Gastroesophageal sphincter (tissue), 4 donors: ENCODE results near the gene SV2B. TPM values are rescaled to one million over a fixed set of nuclear protein-coding genes. Genes with fewer than 3 reads are reported as not detected.
"Not testable (repeated sequence)": the region's sequence is repeated elsewhere in the genome, so short reads cannot be mapped to it uniquely, and the experiment has no call there.

ENCODE experiments used
- ATAC-seq: fragments of 150-250 bp; one replicate; pipeline ENCODE4 v1.9.1; 2016; ENCODE audit warnings: mild to moderate bottlenecking, moderate library complexity
- H3K27ac ChIP-seq, 4 donors: fragments of 200-600 bp; sonication (generic) in 3 of 4; 1 replicate in 3 of 4; 2 replicates in 1 of 4; pipeline ENCODE4 v1.5.1; 2016 to 2019
- H3K27me3 ChIP-seq: fragments of 200-600 bp; sonication (generic); one replicate; pipeline ENCODE4 v1.5.1; 2019
- H3K36me3 ChIP-seq, 2 donors: fragments of 200-600 bp; sonication (generic); one replicate each; pipeline ENCODE4 v1.5.1; 2019; ENCODE audit warnings: control low read depth in 1 of 2
- H3K4me1 ChIP-seq, 3 donors: fragments of 200-600 bp; sonication (generic); 1 replicate in 2 of 3; 2 replicates in 1 of 3; pipeline ENCODE4 v1.5.1; 2016 to 2019; ENCODE audit warnings: control low read depth in 2 of 3
- H3K4me3 ChIP-seq, 2 donors: fragments of 200-600 bp; sonication (generic); one replicate each; pipeline ENCODE4 v1.5.1; 2019; ENCODE audit warnings: mild to moderate bottlenecking in 1 of 2, moderate library complexity in 1 of 2
- H3K9me3 ChIP-seq, 3 donors: fragments of 200-600 bp; sonication (generic); one replicate each; pipeline ENCODE4 v1.5.1; 2017 to 2019; ENCODE audit warnings: control low read depth in 2 of 3
- CTCF ChIP-seq, 4 experiments: fragments of 200-600 bp in 2 of 4; fragments of 450-650 bp in 2 of 4; sonication (generic) in 1 of 4; IDR thresholded peaks; one replicate each; pipeline ENCODE4 v1.5.1; 2017 to 2019; ENCODE audit warnings: antibody characterized with exemption in 4 of 4, mild to moderate bottlenecking in 2 of 4, moderate library complexity in 2 of 4
- EP300 ChIP-seq: sonication (generic); formaldehyde crosslinking; IDR thresholded peaks from one replicate; pipeline ENCODE4 v1.6.1; 2017; ENCODE audit warnings: antibody characterized with exemption, mild to moderate bottlenecking
- POLR2A ChIP-seq, 2 donors: fragments of 450-650 bp; IDR thresholded peaks; one replicate each; pipeline ENCODE4 v1.6.1; 2017; ENCODE audit warnings: antibody characterized with exemption in 2 of 2, mild to moderate bottlenecking in 2 of 2, moderate library complexity in 1 of 2
- POLR2AphosphoS5 ChIP-seq: sonication (generic); formaldehyde crosslinking; IDR thresholded peaks from one replicate; pipeline ENCODE4 v1.6.1; 2017; ENCODE audit warnings: antibody characterized with exemption
- WGBS, 2 donors: methylation state at CpG; one replicate each; pipeline ENCODE4 v1.1.5; 2018; ENCODE audit warnings: low coverage in 1 of 2; 5-methylcytosine and 5-hydroxymethylcytosine counted together
- total RNA-seq, 4 donors: library from RNA; depleted of rRNA; stranded (reverse); fragments of >200 nt; gene quantifications; one replicate each; pipeline ENCODE4 v1.1.0, GENCODE V29; 2016

Gene SV2B
- total RNA-seq, 4 donors from 2014 or later: 0.16 to 4.1 (median 1.1) TPM

- H3K27me3 ChIP-seq: peaks cover 4% of the 10 kb centered on the region
- no peaks in the 10 kb centered on the region for H3K4me1 ChIP-seq
- no peak overlapping the region for H3K27ac ChIP-seq
- no peaks in the 10 kb centered on the region for H3K36me3 ChIP-seq
- TF ChIP-seq POLR2AphosphoS5 (no peak), EP300 (no peak), POLR2A (IDR thresholded peaks at IDR 0.05) (no peak), CTCF (IDR thresholded peaks at IDR 0.05) (no peak)
- no peaks in the 10 kb centered on the region for H3K9me3 ChIP-seq
- no peak for ATAC-seq
- 36 to 59% methylated on average over 3 of the region's 3 CpGs for WGBS, 2 donors
- H3K4me3 ChIP-seq: no peak overlapping the region
These were observed 235.6 kb downstream of the SV2B start for GRCh38 chr15:91335702-91336101.

- 40 to 46% methylated on average over 3 of the region's 3 CpGs for WGBS, 2 donors
- H3K27me3 ChIP-seq: peaks cover 4% of the 10 kb centered on the region
- no peak overlapping the region for H3K27ac ChIP-seq
- H3K36me3 ChIP-seq: no peaks in the 10 kb centered on the region
- no peaks in the 10 kb centered on the region for H3K9me3 ChIP-seq
- no peak overlapping the region for H3K4me3 ChIP-seq
- H3K4me1 ChIP-seq: no peaks in the 10 kb centered on the region
- no peak for ATAC-seq
- TF ChIP-seq POLR2A (IDR thresholded peaks at IDR 0.05): no peak
- TF ChIP-seq POLR2AphosphoS5: no peak
- TF ChIP-seq EP300: no peak
- TF ChIP-seq CTCF (IDR thresholded peaks at IDR 0.05): no peak
These were observed 236.6 kb downstream of the SV2B start for GRCh38 chr15:91336687-91337086.

GRCh38 chr15:91338766-91339165 is 238.7 kb downstream of the SV2B start:
- Histone ChIP-seq H3K36me3 (no peaks in the 10 kb centered on the region), H3K4me3 (no peak overlapping the region), H3K4me1 (no peaks in the 10 kb centered on the region), H3K9me3 (no peaks in the 10 kb centered on the region), H3K27me3 (peaks cover 19% of the 10 kb centered on the region), H3K27ac (no peak overlapping the region)
- no peak for ATAC-seq
- TF ChIP-seq EP300: no peak
- no peak for TF ChIP-seq CTCF (IDR thresholded peaks at IDR 0.05)
- TF ChIP-seq POLR2AphosphoS5: no peak
- no peak for TF ChIP-seq POLR2A (IDR thresholded peaks at IDR 0.05)
- 7 to 13% methylated on average over 1 to 3 of the region's 3 CpGs for WGBS, 2 donors

GRCh38 chr15:91342097-91342496 is 242.0 kb downstream of the SV2B start:
- peaks cover 19% of the 10 kb centered on the region for H3K27me3 ChIP-seq
- no peak for TF ChIP-seq EP300
- no peak for TF ChIP-seq POLR2AphosphoS5
- TF ChIP-seq POLR2A (IDR thresholded peaks at IDR 0.05): no peak
- no peak for TF ChIP-seq CTCF (IDR thresholded peaks at IDR 0.05)
- no peak overlapping the region for H3K4me3 ChIP-seq
- H3K4me1 ChIP-seq: no peaks in the 10 kb centered on the region
- H3K9me3 ChIP-seq: no peaks in the 10 kb centered on the region
- H3K36me3 ChIP-seq: no peaks in the 10 kb centered on the region
- 58 to 66% methylated on average over 7 of the region's 7 CpGs for WGBS, 2 donors
- ATAC-seq: no peak
- H3K27ac ChIP-seq: no peak overlapping the region

GRCh38 chr15:91344912-91345311 is 244.9 kb downstream of the SV2B start:
- not testable (repeated sequence) for H3K36me3 ChIP-seq, H3K9me3 ChIP-seq, H3K4me3 ChIP-seq, H3K4me1 ChIP-seq, ATAC-seq, H3K27ac ChIP-seq
- WGBS, 2 donors: 84 to 100% methylated on average over 2 of the region's 3 CpGs
- peaks cover 15% of the 10 kb centered on the region for H3K27me3 ChIP-seq

- TF ChIP-seq POLR2A (IDR thresholded peaks at IDR 0.05): no peak
- no peak for TF ChIP-seq CTCF (IDR thresholded peaks at IDR 0.05)
- TF ChIP-seq EP300: no peak
- TF ChIP-seq POLR2AphosphoS5: no peak
- ATAC-seq: no peak
- Histone ChIP-seq H3K4me3 (no peak overlapping the region), H3K27me3 (peaks cover 15% of the 10 kb centered on the region), H3K27ac (no peak overlapping the region), H3K4me1 (no peaks in the 10 kb centered on the region), H3K36me3 (no peaks in the 10 kb centered on the region), H3K9me3 (no peaks in the 10 kb centered on the region)
- whole genome bisulfite sequencing, 2 donors: 51 to 81% methylated on average over 4 to 5 of the region's 5 CpGs
These were observed 245.7 kb downstream of the SV2B start for GRCh38 chr15:91345736-91346135.
